WTC11 (cell line): ENCODE results near the gene DPYSL3. TPM values are rescaled to one million over a fixed set of nuclear protein-coding genes. Genes with fewer than 3 reads are reported as not detected.

ENCODE experiments used
- ATAC-seq: fragments of 200-7000 bp; cut with Tn5 transposase; 2 replicates; pipeline ENCODE4 v1.10.0; 2021; ENCODE audit warnings: mild to moderate bottlenecking, moderate library complexity
- CTCF ChIA-PET: fragments of 300-600 bp; sonication (Branson Sonifier 250); formaldehyde crosslinking; loops from one replicate; lab custom pipeline; 2021; ENCODE audit warnings: antibody characterized with exemption; lab: Charles Lee
- POLR2A ChIA-PET: fragments of 350-600 bp; sonication (Branson Sonifier 250); formaldehyde crosslinking; loops from one replicate; lab custom pipeline; 2021; ENCODE audit warnings: antibody characterized with exemption; lab: Charles Lee
- DNase-seq: peaks from one replicate; pipeline ENCODE4 v3.0.0; 2021; ENCODE audit warnings: low spot score
- H3K27ac Mint-ChIP-seq: 2 replicates; pipeline ENCODE4 v1.8.0; 2021; ENCODE audit warnings: mixed read lengths
- H3K27me3 Mint-ChIP-seq: 2 replicates; pipeline ENCODE4 v1.8.0; 2021; ENCODE audit warnings: low read depth, mild to moderate bottlenecking, moderate library complexity, mixed read lengths
- H3K36me3 Mint-ChIP-seq: 2 replicates; pipeline ENCODE4 v1.8.0; 2021; ENCODE audit warnings: mixed read lengths
- H3K4me1 Mint-ChIP-seq: 2 replicates; pipeline ENCODE4 v1.8.0; 2022; ENCODE audit warnings: mixed read lengths
- H3K4me3 Mint-ChIP-seq: 2 replicates; pipeline ENCODE4 v1.8.0; 2021; ENCODE audit warnings: mild to moderate bottlenecking, moderate library complexity, mixed read lengths
- H3K9me3 Mint-ChIP-seq: 2 replicates; pipeline ENCODE4 v1.8.0; 2021; ENCODE audit warnings: mixed read lengths
- ATF6 ChIP-seq: sonication (generic); formaldehyde crosslinking; IDR thresholded peaks from 2 replicates; pipeline ENCODE4 v1.8.1; 2023; ENCODE audit warnings: mild to moderate bottlenecking, missing genetic modification reagents
- CREB1 ChIP-seq: sonication (generic); formaldehyde crosslinking; IDR thresholded peaks from 2 replicates; pipeline ENCODE4 v1.8.0; 2023; ENCODE audit warnings: mild to moderate bottlenecking, missing genetic modification reagents
- ELF4 ChIP-seq: sonication (generic); formaldehyde crosslinking; IDR thresholded peaks from 2 replicates; pipeline ENCODE4 v1.8.1; 2022; ENCODE audit warnings: low read depth, mild to moderate bottlenecking, moderate library complexity, missing genetic modification reagents
- ETV6 ChIP-seq: sonication (generic); formaldehyde crosslinking; IDR thresholded peaks from 2 replicates; pipeline ENCODE4 v1.8.1; 2022; ENCODE audit warnings: mild to moderate bottlenecking, missing genetic modification reagents
- FOXJ3 ChIP-seq: sonication (generic); formaldehyde crosslinking; IDR thresholded peaks from 2 replicates; pipeline ENCODE4 v1.9.0; 2021; ENCODE audit warnings: missing genetic modification reagents, mild to moderate bottlenecking, borderline replicate concordance
- HMGA2 ChIP-seq: fragments of 250-450 bp; sonication (Bioruptor Pico); IDR thresholded peaks from 2 replicates; pipeline ENCODE4 v1.4.0; 2021; ENCODE audit warnings: mild to moderate bottlenecking, moderate library complexity
- IRF2 ChIP-seq: sonication (generic); formaldehyde crosslinking; IDR thresholded peaks from 2 replicates; pipeline ENCODE4 v1.8.0; 2022; ENCODE audit warnings: low read depth, missing genetic modification reagents, borderline replicate concordance
- JUN ChIP-seq: sonication (generic); formaldehyde crosslinking; IDR thresholded peaks from 2 replicates; pipeline ENCODE4 v1.8.0; 2023; ENCODE audit warnings: mild to moderate bottlenecking, missing genetic modification reagents
- MXD4 ChIP-seq: fragments of 250-450 bp; sonication (Bioruptor Pico); IDR thresholded peaks from 2 replicates; pipeline ENCODE4 v1.8.0; 2021; ENCODE audit warnings: mild to moderate bottlenecking, moderate library complexity, borderline replicate concordance
- NFE2L1 ChIP-seq: sonication (generic); formaldehyde crosslinking; IDR thresholded peaks from 2 replicates; pipeline ENCODE4 v1.8.1; 2023; ENCODE audit warnings: missing genetic modification reagents
- NR1H2 ChIP-seq: sonication (generic); formaldehyde crosslinking; IDR thresholded peaks from 2 replicates; pipeline ENCODE4 v1.9.0; 2021; ENCODE audit warnings: mild to moderate bottlenecking, moderate library complexity, missing genetic modification reagents
- NR2C2 ChIP-seq: sonication (generic); formaldehyde crosslinking; IDR thresholded peaks from 2 replicates; pipeline ENCODE4 v1.8.0; 2022; ENCODE audit warnings: mild to moderate bottlenecking, missing genetic modification reagents
- NR3C1 ChIP-seq: sonication (generic); formaldehyde crosslinking; conservative IDR thresholded peaks from 2 replicates; pipeline ENCODE4 v1.8.1; 2023; ENCODE audit warnings: low read depth, mild to moderate bottlenecking, missing genetic modification reagents
- SMAD4 ChIP-seq: sonication (generic); formaldehyde crosslinking; IDR thresholded peaks from 2 replicates; pipeline ENCODE4 v1.8.0; 2022; ENCODE audit warnings: mild to moderate bottlenecking, missing genetic modification reagents
- TEAD4 ChIP-seq: sonication (generic); formaldehyde crosslinking; IDR thresholded peaks from 2 replicates; pipeline ENCODE4 v1.8.0; 2022; ENCODE audit warnings: mild to moderate bottlenecking, missing genetic modification reagents
- USF1 ChIP-seq: sonication (generic); formaldehyde crosslinking; IDR thresholded peaks from 2 replicates; pipeline ENCODE4 v1.8.0; 2022; ENCODE audit warnings: mild to moderate bottlenecking, missing genetic modification reagents
- ZBTB21 ChIP-seq: sonication (generic); formaldehyde crosslinking; IDR thresholded peaks from 2 replicates; pipeline ENCODE4 v1.8.1; 2023; ENCODE audit warnings: mild to moderate bottlenecking, missing genetic modification reagents, borderline replicate concordance
- ZNF138 ChIP-seq: sonication (generic); formaldehyde crosslinking; conservative IDR thresholded peaks from 2 replicates; pipeline ENCODE4 v1.8.1; 2022; ENCODE audit warnings: mild to moderate bottlenecking, moderate library complexity, missing genetic modification reagents
- ZNF232 ChIP-seq: sonication (generic); formaldehyde crosslinking; IDR thresholded peaks from 2 replicates; pipeline ENCODE4 v1.8.0; 2022; ENCODE audit warnings: mild to moderate bottlenecking, missing genetic modification reagents
- total RNA-seq: library from RNA; stranded (reverse); gene quantifications from 3 replicates; pipeline ENCODE4 v1.2.3, GENCODE V29; 2021
- TF ChIP-seq, protein P1 (sequence below): sonication (generic); formaldehyde crosslinking; IDR thresholded peaks from 2 replicates; pipeline ENCODE4 v1.8.0; 2023; ENCODE audit warnings: missing genetic modification reagents
- TF ChIP-seq, protein P2 (sequence below): fragments of 250-450 bp; sonication (Bioruptor Pico); conservative IDR thresholded peaks from 2 replicates; pipeline ENCODE4 v1.9.0; 2021; ENCODE audit warnings: mild to moderate bottlenecking
- TF ChIP-seq, protein P3 (sequence below): fragments of 250-450 bp; sonication (Bioruptor Pico); IDR thresholded peaks from 2 replicates; pipeline ENCODE4 v1.9.0; 2021; ENCODE audit warnings: moderate library complexity, mild to moderate bottlenecking, inconsistent platforms, borderline replicate concordance
- TF ChIP-seq, protein P4 (sequence below): sonication (generic); formaldehyde crosslinking; IDR thresholded peaks from 2 replicates; pipeline ENCODE4 v1.8.0; 2022; ENCODE audit warnings: mild to moderate bottlenecking, missing genetic modification reagents
- TF ChIP-seq, protein P5 (sequence below): sonication (generic); formaldehyde crosslinking; IDR thresholded peaks from 2 replicates; pipeline ENCODE4 v1.8.1; 2022; ENCODE audit warnings: missing genetic modification reagents, borderline replicate concordance

Gene DPYSL3
- total RNA-seq, 1 experiment from 2014 or later, result 358 TPM

GRCh38 chr5:147552897-147553296 lies 43.0 kb upstream of the DPYSL3 start:
- DNase-seq, result no peak
- TF ChIP-seq CREB1 (CRISPR knock-in tag) (no peak), NR2C2 (CRISPR knock-in tag) (no peak), ZBTB21 (CRISPR knock-in tag) (no peak), FOXJ3 (CRISPR knock-in tag) (no peak), NR1H2 (CRISPR knock-in tag) (no peak), ELF4 (CRISPR knock-in tag) (no peak), NFE2L1 (CRISPR knock-in tag) (no peak), MXD4 (CRISPR knock-in tag) (no peak), ATF6 (no peak), IRF2 (no peak), SMAD4 (CRISPR knock-in tag) (no peak), ZNF138 (CRISPR knock-in tag) (no peak)
- TF ChIP-seq, protein P1, sequence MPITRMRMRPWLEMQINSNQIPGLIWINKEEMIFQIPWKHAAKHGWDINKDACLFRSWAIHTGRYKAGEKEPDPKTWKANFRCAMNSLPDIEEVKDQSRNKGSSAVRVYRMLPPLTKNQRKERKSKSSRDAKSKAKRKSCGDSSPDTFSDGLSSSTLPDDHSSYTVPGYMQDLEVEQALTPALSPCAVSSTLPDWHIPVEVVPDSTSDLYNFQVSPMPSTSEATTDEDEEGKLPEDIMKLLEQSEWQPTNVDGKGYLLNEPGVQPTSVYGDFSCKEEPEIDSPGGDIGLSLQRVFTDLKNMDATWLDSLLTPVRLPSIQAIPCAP (CRISPR knock-in tag), result no peak
- TF ChIP-seq, protein P2, sequence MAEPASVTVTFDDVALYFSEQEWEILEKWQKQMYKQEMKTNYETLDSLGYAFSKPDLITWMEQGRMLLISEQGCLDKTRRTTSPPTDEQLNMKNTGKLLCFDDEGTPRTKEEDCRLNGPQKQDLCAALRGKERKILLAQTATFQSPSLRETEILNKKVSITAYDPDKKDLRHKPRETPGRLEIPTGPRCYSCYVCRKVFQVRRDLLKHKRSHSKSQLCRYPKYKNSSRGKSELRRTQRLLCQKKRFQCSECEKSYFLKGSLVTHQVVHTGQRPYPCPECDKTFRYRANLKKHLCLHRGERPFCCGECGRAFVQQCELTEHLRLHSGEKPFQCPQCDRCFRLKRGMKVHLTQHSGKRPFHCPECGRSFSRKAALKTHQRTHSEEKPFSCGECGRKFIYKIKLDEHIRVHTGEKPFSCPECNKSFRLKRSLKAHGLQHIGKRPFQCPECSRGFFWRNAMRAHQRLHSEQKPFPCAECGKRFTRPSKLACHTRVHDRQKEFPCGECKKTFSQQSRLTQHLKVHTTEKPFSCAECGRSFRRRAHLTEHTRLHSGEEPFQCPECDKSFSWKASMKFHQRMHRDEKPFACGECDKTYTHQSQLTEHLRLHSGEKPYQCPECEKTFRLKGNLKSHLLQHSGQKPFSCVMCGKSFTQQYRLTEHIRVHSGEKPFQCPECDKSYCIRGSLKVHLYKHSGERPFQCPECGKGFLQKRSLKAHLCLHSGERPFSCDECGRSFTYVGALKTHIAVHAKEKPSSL (CRISPR knock-in tag), result no peak
- TF ChIP-seq, protein P3, sequence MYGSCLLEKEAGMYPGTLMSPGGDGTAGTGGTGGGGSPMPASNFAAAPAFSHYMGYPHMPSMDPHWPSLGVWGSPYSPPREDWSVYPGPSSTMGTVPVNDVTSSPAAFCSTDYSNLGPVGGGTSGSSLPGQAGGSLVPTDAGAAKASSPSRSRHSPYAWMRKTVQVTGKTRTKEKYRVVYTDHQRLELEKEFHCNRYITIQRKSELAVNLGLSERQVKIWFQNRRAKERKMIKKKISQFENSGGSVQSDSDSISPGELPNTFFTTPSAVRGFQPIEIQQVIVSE (CRISPR knock-in tag), result no peak
- Mint-ChIP-seq H3K4me1 (peaks cover 29% of the 10 kb centered on the region), H3K27me3 (no peaks in the 10 kb centered on the region), H3K36me3 (peaks cover 3% of the 10 kb centered on the region; the same call in 1 of the 2 replicates), H3K9me3 (peaks cover 9% of the 10 kb centered on the region), H3K4me3 (no peak overlapping the region), H3K27ac (no peak overlapping the region)
- no peak for ATAC-seq
- ChIA-PET POLR2A (no interaction called here), CTCF (no interaction called here)

- no peak overlapping the region for H3K4me3 Mint-ChIP-seq
- CTCF ChIA-PET, result no interaction called here
- peaks cover 3% of the 10 kb centered on the region; the same call in 1 of the 2 replicates for H3K36me3 Mint-ChIP-seq
- no peak for DNase-seq
- ATAC-seq, result no peak
- no peaks in the 10 kb centered on the region for H3K27me3 Mint-ChIP-seq
- H3K9me3 Mint-ChIP-seq, result peaks cover 9% of the 10 kb centered on the region
- H3K4me1 Mint-ChIP-seq, result peaks cover 24% of the 10 kb centered on the region
- no peak overlapping the region for H3K27ac Mint-ChIP-seq
- TF ChIP-seq ETV6, result no peak
- TF ChIP-seq, protein P4, sequence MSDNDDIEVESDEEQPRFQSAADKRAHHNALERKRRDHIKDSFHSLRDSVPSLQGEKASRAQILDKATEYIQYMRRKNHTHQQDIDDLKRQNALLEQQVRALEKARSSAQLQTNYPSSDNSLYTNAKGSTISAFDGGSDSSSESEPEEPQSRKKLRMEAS (CRISPR knock-in tag), result no peak
- no peak for TF ChIP-seq HMGA2 (CRISPR knock-in tag)
- TF ChIP-seq USF1 (CRISPR knock-in tag), result no peak
- no peak for TF ChIP-seq ZNF232
- TF ChIP-seq, protein P5, sequence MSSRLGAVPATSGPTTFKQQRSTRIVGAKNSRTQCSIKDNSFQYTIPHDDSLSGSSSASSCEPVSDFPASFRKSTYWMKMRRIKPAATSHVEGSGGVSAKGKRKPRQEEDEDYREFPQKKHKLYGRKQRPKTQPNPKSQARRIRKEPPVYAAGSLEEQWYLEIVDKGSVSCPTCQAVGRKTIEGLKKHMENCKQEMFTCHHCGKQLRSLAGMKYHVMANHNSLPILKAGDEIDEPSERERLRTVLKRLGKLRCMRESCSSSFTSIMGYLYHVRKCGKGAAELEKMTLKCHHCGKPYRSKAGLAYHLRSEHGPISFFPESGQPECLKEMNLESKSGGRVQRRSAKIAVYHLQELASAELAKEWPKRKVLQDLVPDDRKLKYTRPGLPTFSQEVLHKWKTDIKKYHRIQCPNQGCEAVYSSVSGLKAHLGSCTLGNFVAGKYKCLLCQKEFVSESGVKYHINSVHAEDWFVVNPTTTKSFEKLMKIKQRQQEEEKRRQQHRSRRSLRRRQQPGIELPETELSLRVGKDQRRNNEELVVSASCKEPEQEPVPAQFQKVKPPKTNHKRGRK (CRISPR knock-in tag), result no peak
- no peak for TF ChIP-seq TEAD4 (CRISPR knock-in tag)
- TF ChIP-seq NR3C1, result no peak
- TF ChIP-seq ZBTB21 (CRISPR knock-in tag), result no peak
- no peak for TF ChIP-seq JUN (CRISPR knock-in tag)
- POLR2A ChIA-PET, result interaction anchor here (0.7 kb wide), 1 partner anchor 27 kb away, joined by 3 read pairs; no protein-coding TSS in a partner anchor
Observed at GRCh38 chr5:147551677-147552076, 41.8 kb upstream of the DPYSL3 start.
